22Rv1 (cell line): Measurements from ENCODE around the gene HOXD13.

Experiments
- H3K27ac ChIP-seq: fragments of 450-650 bp; 2 replicates; pipeline ENCODE4 v1.5.1; 2017
- CTCF ChIP-seq: fragments of 450-650 bp; IDR thresholded peaks from 2 replicates; pipeline ENCODE4 v1.5.1; 2017; ENCODE audit warnings: mild to moderate bottlenecking
- ZFX ChIP-seq: fragments of 450-650 bp; IDR thresholded peaks from 2 replicates; pipeline ENCODE4 v1.6.1; 2017; ENCODE audit warnings: antibody characterized with exemption, borderline replicate concordance

Gene HOXD13

GRCh38 chr2:176096986-176097819 is 4.7 kb downstream of the HOXD13 start:
- TF ChIP-seq CTCF, result peak; percentile 73
- TF ChIP-seq ZFX, result no peak
- H3K27ac ChIP-seq, result no peak overlapping the region

- no peak overlapping the region for H3K27ac ChIP-seq
- TF ChIP-seq ZFX, result no peak
- TF ChIP-seq CTCF, result peak; percentile 35; the same call in 1 of the 2 replicates
Measured at GRCh38 chr2:176097820-176098365, 5.4 kb downstream of the HOXD13 start.

- no peak overlapping the region for H3K27ac ChIP-seq
- no peak for TF ChIP-seq CTCF
- no peak for TF ChIP-seq ZFX
Measured at GRCh38 chr2:176098366-176099158, 6.0 kb downstream of the HOXD13 start.

- TF ChIP-seq ZFX (no peak), CTCF (no peak)
Measured at GRCh38 chr2:176099159-176099727, 6.7 kb downstream of the HOXD13 start.

GRCh38 chr2:176099728-176100546 is 7.4 kb downstream of the HOXD13 start, which contains the start of gene HOXD12:
HOXD12 (plus strand) TSS chr2:176099795; CDS start chr2:176099802, 7 bp downstream.
- no peak within 1 kb of the TSS for H3K27ac ChIP-seq
- TF ChIP-seq ZFX, result no peak
- no peak for TF ChIP-seq CTCF

More at GRCh38 chr2:176099159-176099727, 6.7 kb downstream of the HOXD13 start:
- no peak overlapping the region for H3K27ac ChIP-seq

- no peak for TF ChIP-seq CTCF
- TF ChIP-seq ZFX, result no peak
Measured at GRCh38 chr2:176100547-176101140, 8.1 kb downstream of the HOXD13 start.

More at GRCh38 chr2:176100547-176101140, 8.1 kb downstream of the HOXD13 start:
- no peak overlapping the region for H3K27ac ChIP-seq
